WTC11 (cell line): Measurements from ENCODE around the gene SOX14. TPM values are rescaled to one million over a fixed set of nuclear protein-coding genes. Genes with fewer than 3 reads are reported as not detected.

Experiments used
- ATAC-seq: fragments of 200-7000 bp; cut with Tn5 transposase; 2 replicates; pipeline ENCODE4 v1.10.0; 2021; ENCODE audit warnings: mild to moderate bottlenecking, moderate library complexity
- CTCF ChIA-PET: fragments of 300-600 bp; sonication (Branson Sonifier 250); formaldehyde crosslinking; loops from one replicate; lab custom pipeline; 2021; ENCODE audit warnings: antibody characterized with exemption; lab: Charles Lee
- POLR2A ChIA-PET: fragments of 350-600 bp; sonication (Branson Sonifier 250); formaldehyde crosslinking; loops from one replicate; lab custom pipeline; 2021; ENCODE audit warnings: antibody characterized with exemption; lab: Charles Lee
- DNase-seq: peaks from one replicate; pipeline ENCODE4 v3.0.0; 2021; ENCODE audit warnings: low spot score
- H3K27ac Mint-ChIP-seq: 2 replicates; pipeline ENCODE4 v1.8.0; 2021; ENCODE audit warnings: mixed read lengths
- H3K27me3 Mint-ChIP-seq: 2 replicates; pipeline ENCODE4 v1.8.0; 2021; ENCODE audit warnings: low read depth, mild to moderate bottlenecking, moderate library complexity, mixed read lengths
- H3K36me3 Mint-ChIP-seq: 2 replicates; pipeline ENCODE4 v1.8.0; 2021; ENCODE audit warnings: mixed read lengths
- H3K4me1 Mint-ChIP-seq: 2 replicates; pipeline ENCODE4 v1.8.0; 2022; ENCODE audit warnings: mixed read lengths
- H3K4me3 Mint-ChIP-seq: 2 replicates; pipeline ENCODE4 v1.8.0; 2021; ENCODE audit warnings: mild to moderate bottlenecking, moderate library complexity, mixed read lengths
- H3K9me3 Mint-ChIP-seq: 2 replicates; pipeline ENCODE4 v1.8.0; 2021; ENCODE audit warnings: mixed read lengths
- ESRRA ChIP-seq: sonication (generic); formaldehyde crosslinking; IDR thresholded peaks from 2 replicates; pipeline ENCODE4 v1.8.1; 2022; ENCODE audit warnings: mild to moderate bottlenecking, missing genetic modification reagents, borderline replicate concordance
- FOXJ3 ChIP-seq: sonication (generic); formaldehyde crosslinking; IDR thresholded peaks from 2 replicates; pipeline ENCODE4 v1.9.0; 2021; ENCODE audit warnings: missing genetic modification reagents, mild to moderate bottlenecking, borderline replicate concordance
- FOXP1 ChIP-seq: sonication (generic); formaldehyde crosslinking; IDR thresholded peaks from 2 replicates; pipeline ENCODE4 v1.8.0; 2022; ENCODE audit warnings: missing genetic modification reagents, mild to moderate bottlenecking, moderate library complexity, borderline replicate concordance
- GTF2I ChIP-seq: fragments of 250-450 bp; sonication (Bioruptor Pico); conservative IDR thresholded peaks from 2 replicates; pipeline ENCODE4 v1.4.0; 2021; ENCODE audit warnings: mild to moderate bottlenecking
- IRF2 ChIP-seq: sonication (generic); formaldehyde crosslinking; IDR thresholded peaks from 2 replicates; pipeline ENCODE4 v1.8.0; 2022; ENCODE audit warnings: low read depth, missing genetic modification reagents, borderline replicate concordance
- JAZF1 ChIP-seq: fragments of 250-450 bp; sonication (Bioruptor Pico); IDR thresholded peaks from 2 replicates; pipeline ENCODE4 v1.9.0; 2021; ENCODE audit warnings: moderate library complexity, mild to moderate bottlenecking, inconsistent platforms
- KAT7 ChIP-seq: sonication (generic); formaldehyde crosslinking; IDR thresholded peaks from 2 replicates; pipeline ENCODE4 v1.8.1; 2023; ENCODE audit warnings: missing genetic modification reagents, mild to moderate bottlenecking, borderline replicate concordance
- MXD4 ChIP-seq: fragments of 250-450 bp; sonication (Bioruptor Pico); IDR thresholded peaks from 2 replicates; pipeline ENCODE4 v1.8.0; 2021; ENCODE audit warnings: mild to moderate bottlenecking, moderate library complexity, borderline replicate concordance
- NFE2L1 ChIP-seq: sonication (generic); formaldehyde crosslinking; IDR thresholded peaks from 2 replicates; pipeline ENCODE4 v1.8.1; 2023; ENCODE audit warnings: missing genetic modification reagents
- NFYB ChIP-seq: sonication (generic); formaldehyde crosslinking; conservative IDR thresholded peaks from 2 replicates; pipeline ENCODE4 v1.8.0; 2022; ENCODE audit warnings: low read depth, missing genetic modification reagents
- ZBTB21 ChIP-seq: sonication (generic); formaldehyde crosslinking; IDR thresholded peaks from 2 replicates; pipeline ENCODE4 v1.8.1; 2023; ENCODE audit warnings: mild to moderate bottlenecking, missing genetic modification reagents, borderline replicate concordance
- ZNF138 ChIP-seq: sonication (generic); formaldehyde crosslinking; conservative IDR thresholded peaks from 2 replicates; pipeline ENCODE4 v1.8.1; 2022; ENCODE audit warnings: mild to moderate bottlenecking, moderate library complexity, missing genetic modification reagents
- ZNF263 ChIP-seq: sonication (generic); formaldehyde crosslinking; IDR thresholded peaks from 2 replicates; pipeline ENCODE4 v1.8.1; 2022; ENCODE audit warnings: low read depth, mild to moderate bottlenecking, moderate library complexity, missing genetic modification reagents
- ZNF416 ChIP-seq: fragments of 250-450 bp; sonication (Bioruptor Pico); IDR thresholded peaks from 2 replicates; pipeline ENCODE4 v1.9.0; 2021; ENCODE audit warnings: mild to moderate bottlenecking, inconsistent platforms
- total RNA-seq: library from RNA; stranded (reverse); gene quantifications from 3 replicates; pipeline ENCODE4 v1.2.3, GENCODE V29; 2021
- TF ChIP-seq, protein P1 (sequence below): fragments of 250-450 bp; sonication (Bioruptor Pico); IDR thresholded peaks from 2 replicates; pipeline ENCODE4 v1.9.0; 2021; ENCODE audit warnings: moderate library complexity, mild to moderate bottlenecking, inconsistent platforms, borderline replicate concordance
- TF ChIP-seq, protein P2 (sequence below): sonication (generic); formaldehyde crosslinking; IDR thresholded peaks from 2 replicates; pipeline ENCODE4 v1.8.1; 2022; ENCODE audit warnings: low read depth, missing genetic modification reagents, borderline replicate concordance
- TF ChIP-seq, protein P3 (sequence below): sonication (generic); formaldehyde crosslinking; IDR thresholded peaks from 2 replicates; pipeline ENCODE4 v1.8.0; 2023; ENCODE audit warnings: missing genetic modification reagents, mild to moderate bottlenecking, borderline replicate concordance
- TF ChIP-seq, protein P4 (sequence below): sonication (generic); formaldehyde crosslinking; IDR thresholded peaks from 2 replicates; pipeline ENCODE4 v1.8.0; 2022; ENCODE audit warnings: mild to moderate bottlenecking, missing genetic modification reagents
- TF ChIP-seq, protein P5 (sequence below): fragments of 250-450 bp; sonication (Bioruptor Pico); IDR thresholded peaks from 2 replicates; pipeline ENCODE4 v1.9.0; 2021; ENCODE audit warnings: mild to moderate bottlenecking
- TF ChIP-seq, protein P6 (sequence below): sonication (generic); formaldehyde crosslinking; IDR thresholded peaks from 2 replicates; pipeline ENCODE4 v1.8.1; 2023; ENCODE audit warnings: mild to moderate bottlenecking, missing genetic modification reagents, moderate library complexity

Gene SOX14
- total RNA-seq, 1 experiment from 2014 or later = 0.70 TPM

DNA sequence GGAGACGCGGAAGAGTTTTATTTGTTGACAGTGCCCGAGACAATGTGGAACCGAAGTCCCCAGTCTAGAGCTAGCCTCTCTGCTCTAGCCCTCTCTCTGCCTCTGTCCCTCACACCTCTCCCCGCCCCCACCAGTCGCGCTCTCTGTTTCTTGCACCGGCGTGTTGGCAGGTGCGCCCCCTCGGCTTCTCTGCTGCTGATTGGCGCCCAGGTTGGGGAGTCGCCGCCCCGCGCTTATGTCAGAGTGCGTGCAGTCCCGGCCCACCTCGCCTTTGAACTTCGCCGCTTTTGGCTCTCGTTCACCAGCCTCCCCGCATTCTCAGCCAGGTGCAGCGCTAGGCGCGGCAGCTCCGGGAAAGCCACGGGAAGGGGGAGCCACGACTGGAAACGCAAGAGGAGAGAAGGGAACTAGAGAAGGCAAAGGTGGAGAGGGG, at the start of gene SOX14 (continued):
- TF ChIP-seq, protein P1, sequence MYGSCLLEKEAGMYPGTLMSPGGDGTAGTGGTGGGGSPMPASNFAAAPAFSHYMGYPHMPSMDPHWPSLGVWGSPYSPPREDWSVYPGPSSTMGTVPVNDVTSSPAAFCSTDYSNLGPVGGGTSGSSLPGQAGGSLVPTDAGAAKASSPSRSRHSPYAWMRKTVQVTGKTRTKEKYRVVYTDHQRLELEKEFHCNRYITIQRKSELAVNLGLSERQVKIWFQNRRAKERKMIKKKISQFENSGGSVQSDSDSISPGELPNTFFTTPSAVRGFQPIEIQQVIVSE = no peak

DNA sequence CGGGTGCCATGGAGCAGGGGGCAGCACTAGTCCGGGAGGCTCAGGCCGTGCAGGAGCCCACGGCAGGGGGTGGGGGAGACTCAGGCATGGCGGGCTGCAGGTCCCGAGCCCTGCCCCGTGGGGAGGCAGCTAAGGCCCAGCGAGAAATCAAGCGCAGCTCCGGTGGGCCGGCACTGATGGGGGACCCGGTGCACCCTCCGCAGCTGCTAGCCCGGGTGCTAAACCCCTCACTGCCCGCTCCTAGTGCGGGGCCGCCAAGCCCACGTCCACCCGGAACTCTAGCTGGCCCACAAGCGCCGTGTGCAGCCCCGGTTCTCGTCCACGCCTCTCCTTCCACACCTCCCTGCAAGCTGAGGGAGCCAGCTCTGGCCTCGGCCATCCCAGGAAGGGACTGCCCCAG, 49.6 kb upstream of the SOX14 start:
- CTCF ChIA-PET = no interaction called here
- no peak overlapping the region for H3K4me3 Mint-ChIP-seq
- peaks cover 4% of the 10 kb centered on the region; the same call in 1 of the 2 replicates for H3K27me3 Mint-ChIP-seq
- H3K4me1 Mint-ChIP-seq = no peaks in the 10 kb centered on the region
- H3K36me3 Mint-ChIP-seq = peaks cover 5% of the 10 kb centered on the region
- H3K9me3 Mint-ChIP-seq = peaks cover 32% of the 10 kb centered on the region
- DNase-seq (no peak), ATAC-seq (no peak)
- POLR2A ChIA-PET = no interaction called here
- TF ChIP-seq ZNF416 (no peak), KAT7 (CRISPR knock-in tag) (no peak), FOXP1 (CRISPR knock-in tag) (no peak), NFE2L1 (CRISPR knock-in tag) (no peak), MXD4 (CRISPR knock-in tag) (no peak), NFYB (CRISPR knock-in tag) (no peak), ESRRA (CRISPR knock-in tag) (no peak), ZBTB21 (CRISPR knock-in tag) (no peak)
- TF ChIP-seq, protein P2, sequence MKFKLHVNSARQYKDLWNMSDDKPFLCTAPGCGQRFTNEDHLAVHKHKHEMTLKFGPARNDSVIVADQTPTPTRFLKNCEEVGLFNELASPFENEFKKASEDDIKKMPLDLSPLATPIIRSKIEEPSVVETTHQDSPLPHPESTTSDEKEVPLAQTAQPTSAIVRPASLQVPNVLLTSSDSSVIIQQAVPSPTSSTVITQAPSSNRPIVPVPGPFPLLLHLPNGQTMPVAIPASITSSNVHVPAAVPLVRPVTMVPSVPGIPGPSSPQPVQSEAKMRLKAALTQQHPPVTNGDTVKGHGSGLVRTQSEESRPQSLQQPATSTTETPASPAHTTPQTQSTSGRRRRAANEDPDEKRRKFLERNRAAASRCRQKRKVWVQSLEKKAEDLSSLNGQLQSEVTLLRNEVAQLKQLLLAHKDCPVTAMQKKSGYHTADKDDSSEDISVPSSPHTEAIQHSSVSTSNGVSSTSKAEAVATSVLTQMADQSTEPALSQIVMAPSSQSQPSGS = no peak
- no peak overlapping the region for H3K27ac Mint-ChIP-seq

DNA sequence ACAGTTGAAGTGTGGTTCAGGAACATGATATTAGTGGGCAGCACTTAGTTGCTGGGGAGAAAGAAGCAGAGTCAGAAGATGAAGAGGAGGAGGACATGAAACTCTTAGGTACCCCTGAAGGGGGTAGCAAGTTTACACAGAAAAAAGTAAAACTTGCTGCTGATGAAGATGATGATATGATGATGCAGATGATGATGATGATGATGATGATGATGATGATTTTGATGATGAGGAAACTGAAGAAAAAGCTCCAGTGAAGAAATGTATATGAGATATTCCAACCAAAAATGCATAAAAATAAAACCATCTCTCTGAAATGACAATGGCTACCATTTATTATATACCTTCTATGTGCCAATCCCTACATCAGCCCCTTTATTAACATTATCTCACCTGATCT, 39.9 kb upstream of the SOX14 start:
- ATAC-seq = no peak
- H3K36me3 Mint-ChIP-seq = no peaks in the 10 kb centered on the region; the same call in 1 of the 2 replicates

DNA sequence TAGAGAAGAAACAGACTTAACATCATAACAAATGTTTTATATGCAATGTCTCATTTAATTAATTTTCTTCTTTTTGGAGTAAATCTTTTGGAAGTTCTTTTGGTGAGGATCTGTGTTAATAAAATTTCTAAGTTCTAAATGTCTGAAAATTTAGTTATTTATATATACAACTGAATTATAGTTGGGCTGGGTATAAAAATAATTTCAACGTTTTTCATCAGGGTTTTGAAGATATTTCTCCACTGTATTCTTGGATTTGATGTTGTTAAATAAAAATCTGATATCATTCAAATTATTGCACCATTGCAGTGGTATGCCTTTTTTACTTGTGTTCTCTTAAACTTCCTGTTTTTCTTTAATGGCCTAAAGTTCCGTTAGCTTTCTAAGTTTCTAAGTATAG, 26.9 kb upstream of the SOX14 start:
- CTCF ChIA-PET = no interaction called here
- no peak for DNase-seq
- Mint-ChIP-seq H3K27ac (no peak overlapping the region), H3K9me3 (peaks cover 43% of the 10 kb centered on the region), H3K27me3 (peaks cover 4% of the 10 kb centered on the region), H3K4me1 (no peaks in the 10 kb centered on the region), H3K36me3 (peaks cover 8% of the 10 kb centered on the region), H3K4me3 (no peak overlapping the region)
- TF ChIP-seq ZNF138 (CRISPR knock-in tag) (no peak), IRF2 (CRISPR knock-in tag) (no peak)
- no peak for ATAC-seq
- POLR2A ChIA-PET = no interaction called here

More for the DNA sequence above, 39.9 kb upstream of the SOX14 start:
- POLR2A ChIA-PET = no interaction called here
- no peaks in the 10 kb centered on the region for H3K4me1 Mint-ChIP-seq
- H3K27me3 Mint-ChIP-seq = peaks cover 46% of the 10 kb centered on the region
- no peak overlapping the region for H3K4me3 Mint-ChIP-seq
- CTCF ChIA-PET = no interaction called here
- no peak for DNase-seq
- H3K9me3 Mint-ChIP-seq = peaks cover 6% of the 10 kb centered on the region
- H3K27ac Mint-ChIP-seq = no peak overlapping the region
- TF ChIP-seq JAZF1 (CRISPR knock-in tag) = no peak
- TF ChIP-seq IRF2 (CRISPR knock-in tag) = no peak

DNA sequence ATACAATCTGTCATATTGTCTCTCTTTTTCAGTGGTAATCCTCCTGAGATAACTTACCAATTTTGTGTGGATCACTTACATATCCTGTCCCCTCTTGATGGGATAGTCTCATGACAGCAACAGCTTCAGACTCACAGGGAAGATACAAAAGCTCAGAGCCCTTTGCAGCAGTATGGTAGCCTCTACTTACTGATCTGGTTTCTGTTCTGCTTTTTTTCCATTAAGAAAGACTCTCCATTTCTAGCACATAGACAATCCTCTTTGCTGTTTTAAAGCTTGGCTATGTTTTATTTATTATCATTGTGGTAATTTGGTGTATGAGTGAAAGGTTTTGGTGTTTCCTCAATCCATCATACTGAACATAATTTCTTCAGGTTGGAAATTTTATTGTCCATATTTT, 25.4 kb upstream of the SOX14 start:
- Mint-ChIP-seq H3K36me3 (peaks cover 8% of the 10 kb centered on the region), H3K4me1 (peaks cover under 1% of the 10 kb centered on the region), H3K9me3 (peaks cover 36% of the 10 kb centered on the region), H3K4me3 (no peak overlapping the region), H3K27ac (no peak overlapping the region), H3K27me3 (peaks cover 6% of the 10 kb centered on the region)
- ATAC-seq = no peak
- TF ChIP-seq ZNF263 = no peak
- TF ChIP-seq GTF2I = no peak
- TF ChIP-seq, protein P3, sequence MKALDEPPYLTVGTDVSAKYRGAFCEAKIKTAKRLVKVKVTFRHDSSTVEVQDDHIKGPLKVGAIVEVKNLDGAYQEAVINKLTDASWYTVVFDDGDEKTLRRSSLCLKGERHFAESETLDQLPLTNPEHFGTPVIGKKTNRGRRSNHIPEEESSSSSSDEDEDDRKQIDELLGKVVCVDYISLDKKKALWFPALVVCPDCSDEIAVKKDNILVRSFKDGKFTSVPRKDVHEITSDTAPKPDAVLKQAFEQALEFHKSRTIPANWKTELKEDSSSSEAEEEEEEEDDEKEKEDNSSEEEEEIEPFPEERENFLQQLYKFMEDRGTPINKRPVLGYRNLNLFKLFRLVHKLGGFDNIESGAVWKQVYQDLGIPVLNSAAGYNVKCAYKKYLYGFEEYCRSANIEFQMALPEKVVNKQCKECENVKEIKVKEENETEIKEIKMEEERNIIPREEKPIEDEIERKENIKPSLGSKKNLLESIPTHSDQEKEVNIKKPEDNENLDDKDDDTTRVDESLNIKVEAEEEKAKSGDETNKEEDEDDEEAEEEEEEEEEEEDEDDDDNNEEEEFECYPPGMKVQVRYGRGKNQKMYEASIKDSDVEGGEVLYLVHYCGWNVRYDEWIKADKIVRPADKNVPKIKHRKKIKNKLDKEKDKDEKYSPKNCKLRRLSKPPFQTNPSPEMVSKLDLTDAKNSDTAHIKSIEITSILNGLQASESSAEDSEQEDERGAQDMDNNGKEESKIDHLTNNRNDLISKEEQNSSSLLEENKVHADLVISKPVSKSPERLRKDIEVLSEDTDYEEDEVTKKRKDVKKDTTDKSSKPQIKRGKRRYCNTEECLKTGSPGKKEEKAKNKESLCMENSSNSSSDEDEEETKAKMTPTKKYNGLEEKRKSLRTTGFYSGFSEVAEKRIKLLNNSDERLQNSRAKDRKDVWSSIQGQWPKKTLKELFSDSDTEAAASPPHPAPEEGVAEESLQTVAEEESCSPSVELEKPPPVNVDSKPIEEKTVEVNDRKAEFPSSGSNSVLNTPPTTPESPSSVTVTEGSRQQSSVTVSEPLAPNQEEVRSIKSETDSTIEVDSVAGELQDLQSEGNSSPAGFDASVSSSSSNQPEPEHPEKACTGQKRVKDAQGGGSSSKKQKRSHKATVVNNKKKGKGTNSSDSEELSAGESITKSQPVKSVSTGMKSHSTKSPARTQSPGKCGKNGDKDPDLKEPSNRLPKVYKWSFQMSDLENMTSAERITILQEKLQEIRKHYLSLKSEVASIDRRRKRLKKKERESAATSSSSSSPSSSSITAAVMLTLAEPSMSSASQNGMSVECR (CRISPR knock-in tag) = no peak
- TF ChIP-seq, protein P4, sequence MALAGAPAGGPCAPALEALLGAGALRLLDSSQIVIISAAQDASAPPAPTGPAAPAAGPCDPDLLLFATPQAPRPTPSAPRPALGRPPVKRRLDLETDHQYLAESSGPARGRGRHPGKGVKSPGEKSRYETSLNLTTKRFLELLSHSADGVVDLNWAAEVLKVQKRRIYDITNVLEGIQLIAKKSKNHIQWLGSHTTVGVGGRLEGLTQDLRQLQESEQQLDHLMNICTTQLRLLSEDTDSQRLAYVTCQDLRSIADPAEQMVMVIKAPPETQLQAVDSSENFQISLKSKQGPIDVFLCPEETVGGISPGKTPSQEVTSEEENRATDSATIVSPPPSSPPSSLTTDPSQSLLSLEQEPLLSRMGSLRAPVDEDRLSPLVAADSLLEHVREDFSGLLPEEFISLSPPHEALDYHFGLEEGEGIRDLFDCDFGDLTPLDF (CRISPR knock-in tag) = no peak
- TF ChIP-seq, protein P5, sequence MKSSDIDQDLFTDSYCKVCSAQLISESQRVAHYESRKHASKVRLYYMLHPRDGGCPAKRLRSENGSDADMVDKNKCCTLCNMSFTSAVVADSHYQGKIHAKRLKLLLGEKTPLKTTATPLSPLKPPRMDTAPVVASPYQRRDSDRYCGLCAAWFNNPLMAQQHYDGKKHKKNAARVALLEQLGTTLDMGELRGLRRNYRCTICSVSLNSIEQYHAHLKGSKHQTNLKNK (CRISPR knock-in tag) = no peak
- no peak for TF ChIP-seq FOXJ3 (CRISPR knock-in tag)
- TF ChIP-seq, protein P6, sequence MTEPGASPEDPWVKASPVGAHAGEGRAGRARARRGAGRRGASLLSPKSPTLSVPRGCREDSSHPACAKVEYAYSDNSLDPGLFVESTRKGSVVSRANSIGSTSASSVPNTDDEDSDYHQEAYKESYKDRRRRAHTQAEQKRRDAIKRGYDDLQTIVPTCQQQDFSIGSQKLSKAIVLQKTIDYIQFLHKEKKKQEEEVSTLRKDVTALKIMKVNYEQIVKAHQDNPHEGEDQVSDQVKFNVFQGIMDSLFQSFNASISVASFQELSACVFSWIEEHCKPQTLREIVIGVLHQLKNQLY (CRISPR knock-in tag) = no peak
- POLR2A ChIA-PET = no interaction called here
- no peak for DNase-seq
- CTCF ChIA-PET = interaction anchor here (1.4 kb wide), 1 partner anchor 30 kb away, joined by 6 read pairs; no protein-coding TSS in a partner anchor
